ENCODE data around the gene SPINK8.

Gene SPINK8

GRCh38 chr3:48303021-48303420, 30.4 kb downstream of the SPINK8 start:
- H3K36me3 ChIP-seq (ENCODE audit: insufficient read depth, low read length): peaks cover 1% of the 10 kb centered on the region; the same call in 1 of the 2 replicates
- H3K9ac ChIP-seq (ENCODE audit: low read depth, low read length): no peak overlapping the region
- H3K9me3 ChIP-seq (ENCODE audit: control insufficient read depth, insufficient read depth, low read length): no peaks in the 10 kb centered on the region; the same call in 1 of the 2 replicates
- H3K4me1 ChIP-seq (ENCODE audit: insufficient read depth, low read length): peaks cover 4% of the 10 kb centered on the region

GRCh38 chr3:48301800-48302166, 31.7 kb downstream of the SPINK8 start:
- Histone ChIP-seq H3K36me3 (ENCODE audit: insufficient read depth, low read length) (peaks cover 7% of the 10 kb centered on the region; the same call in 1 of the 2 replicates), H3K4me1 (ENCODE audit: insufficient read depth, low read length) (peaks cover 4% of the 10 kb centered on the region), H3K9me3 (ENCODE audit: control insufficient read depth, insufficient read depth, low read length) (no peaks in the 10 kb centered on the region; the same call in 1 of the 2 replicates), H3K9ac (ENCODE audit: low read depth, low read length) (peak overlapping the region; percentile 71)

GRCh38 chr3:48301020-48301799, 32.3 kb downstream of the SPINK8 start, which contains the start of gene NME6:
TSS of gene NME6 (minus strand) at chr3:48301367.
- Histone ChIP-seq H3K36me3 (ENCODE audit: insufficient read depth, low read length) (peaks cover 10% of the 10 kb centered on the region; the same call in 1 of the 2 replicates), H3K9ac (ENCODE audit: low read depth, low read length) (peak within 1 kb of the TSS; percentile 71), H3K9me3 (ENCODE audit: control insufficient read depth, insufficient read depth, low read length) (no peaks in the 10 kb centered on the region; the same call in 1 of the 2 replicates), H3K4me1 (ENCODE audit: insufficient read depth, low read length) (peaks cover 4% of the 10 kb centered on the region)

GRCh38 chr3:48299746-48300712, 33.4 kb downstream of the SPINK8 start:
- Histone ChIP-seq H3K4me1 (ENCODE audit: insufficient read depth, low read length) (peaks cover 4% of the 10 kb centered on the region), H3K9ac (ENCODE audit: low read depth, low read length) (peak overlapping the region; percentile 71), H3K9me3 (ENCODE audit: control insufficient read depth, insufficient read depth, low read length) (no peaks in the 10 kb centered on the region), H3K36me3 (ENCODE audit: insufficient read depth, low read length) (peaks cover 11% of the 10 kb centered on the region; the same call in 1 of the 2 replicates)

- Histone ChIP-seq H3K36me3 (ENCODE audit: insufficient read depth, low read length) (peaks cover 21% of the 10 kb centered on the region), H3K4me1 (ENCODE audit: insufficient read depth, low read length) (peaks cover 4% of the 10 kb centered on the region), H3K9ac (ENCODE audit: low read depth, low read length) (no peak overlapping the region), H3K9me3 (ENCODE audit: control insufficient read depth, insufficient read depth, low read length) (no peaks in the 10 kb centered on the region)
Measured at GRCh38 chr3:48297111-48297810, 36.2 kb downstream of the SPINK8 start.

GRCh38 chr3:48296699-48297098, 36.8 kb downstream of the SPINK8 start:
- Histone ChIP-seq H3K4me1 (ENCODE audit: insufficient read depth, low read length) (peaks cover 4% of the 10 kb centered on the region), H3K9ac (ENCODE audit: low read depth, low read length) (no peak overlapping the region), H3K36me3 (ENCODE audit: insufficient read depth, low read length) (peaks cover 21% of the 10 kb centered on the region), H3K9me3 (ENCODE audit: control insufficient read depth, insufficient read depth, low read length) (no peaks in the 10 kb centered on the region)

GRCh38 chr3:48294611-48295263, 38.7 kb downstream of the SPINK8 start:
- Histone ChIP-seq H3K9me3 (ENCODE audit: control insufficient read depth, insufficient read depth, low read length) (no peaks in the 10 kb centered on the region), H3K4me1 (ENCODE audit: insufficient read depth, low read length) (no peaks in the 10 kb centered on the region), H3K9ac (ENCODE audit: low read depth, low read length) (no peak overlapping the region), H3K36me3 (ENCODE audit: insufficient read depth, low read length) (peaks cover 21% of the 10 kb centered on the region)

- peaks cover 2% of the 10 kb centered on the region; the same call in 1 of the 2 replicates for H3K9me3 ChIP-seq (ENCODE audit: control insufficient read depth, insufficient read depth, low read length)
- H3K9ac ChIP-seq (ENCODE audit: low read depth, low read length): no peak overlapping the region
- H3K4me1 ChIP-seq (ENCODE audit: insufficient read depth, low read length): no peaks in the 10 kb centered on the region
- peaks cover 15% of the 10 kb centered on the region for H3K36me3 ChIP-seq (ENCODE audit: insufficient read depth, low read length)
Measured at GRCh38 chr3:48289659-48290058, 43.8 kb downstream of the SPINK8 start.

- Histone ChIP-seq H3K4me1 (ENCODE audit: insufficient read depth, low read length) (no peaks in the 10 kb centered on the region), H3K9ac (ENCODE audit: low read depth, low read length) (no peak overlapping the region), H3K36me3 (ENCODE audit: insufficient read depth, low read length) (0 out of 2 replicates have a peak, but pooled peaks cover 5% of the 10 kb centered on the region), H3K9me3 (ENCODE audit: control insufficient read depth, insufficient read depth, low read length) (peaks cover 2% of the 10 kb centered on the region; the same call in 1 of the 2 replicates)
Measured at GRCh38 chr3:48287034-48287433, 46.4 kb downstream of the SPINK8 start.

- Histone ChIP-seq H3K36me3 (ENCODE audit: insufficient read depth, low read length) (0 out of 2 replicates have a peak, but pooled peaks cover 5% of the 10 kb centered on the region), H3K9ac (ENCODE audit: low read depth, low read length) (no peak overlapping the region), H3K4me1 (ENCODE audit: insufficient read depth, low read length) (no peaks in the 10 kb centered on the region), H3K9me3 (ENCODE audit: control insufficient read depth, insufficient read depth, low read length) (peaks cover 2% of the 10 kb centered on the region; the same call in 1 of the 2 replicates)
Measured at GRCh38 chr3:48286308-48286707, 47.2 kb downstream of the SPINK8 start.

- Histone ChIP-seq H3K9me3 (ENCODE audit: control insufficient read depth, insufficient read depth, low read length) (peaks cover 2% of the 10 kb centered on the region; the same call in 1 of the 2 replicates), H3K4me1 (ENCODE audit: insufficient read depth, low read length) (no peaks in the 10 kb centered on the region)
Measured at GRCh38 chr3:48285675-48286074, 47.8 kb downstream of the SPINK8 start.

GRCh38 chr3:48285132-48285531, 48.3 kb downstream of the SPINK8 start:
- Histone ChIP-seq H3K36me3 (ENCODE audit: insufficient read depth, low read length) (0 out of 2 replicates have a peak, but pooled peaks cover 5% of the 10 kb centered on the region), H3K9ac (ENCODE audit: low read depth, low read length) (no peak overlapping the region), H3K9me3 (ENCODE audit: control insufficient read depth, insufficient read depth, low read length) (peaks cover 2% of the 10 kb centered on the region; the same call in 1 of the 2 replicates), H3K4me1 (ENCODE audit: insufficient read depth, low read length) (no peaks in the 10 kb centered on the region)

More at GRCh38 chr3:48285675-48286074, 47.8 kb downstream of the SPINK8 start:
- 0 out of 2 replicates have a peak, but pooled peaks cover 5% of the 10 kb centered on the region for H3K36me3 ChIP-seq (ENCODE audit: insufficient read depth, low read length)
- no peak overlapping the region for H3K9ac ChIP-seq (ENCODE audit: low read depth, low read length)

GRCh38 chr3:48280881-48281280, 52.6 kb downstream of the SPINK8 start:
- Histone ChIP-seq H3K4me1 (ENCODE audit: insufficient read depth, low read length) (peaks cover 18% of the 10 kb centered on the region), H3K9ac (ENCODE audit: low read depth, low read length) (no peak overlapping the region), H3K9me3 (ENCODE audit: control insufficient read depth, insufficient read depth, low read length) (no peaks in the 10 kb centered on the region), H3K36me3 (ENCODE audit: insufficient read depth, low read length) (no peaks in the 10 kb centered on the region)

Data from ES-I3 (cell line).